BE2C (cell line): ENCODE measurements around the gene VRK3. TPM values are rescaled to one million over a fixed set of nuclear protein-coding genes. Genes with fewer than 3 reads are reported as not detected.
"Not testable (repeated sequence)": the region's sequence is repeated elsewhere in the genome, so short reads cannot be mapped to it uniquely, and the experiment has no call there.

Experiments
- DNase-seq: peaks from one replicate; pipeline ENCODE4 v3.0.0-alpha.2; 2020
- H3K27me3 ChIP-seq: fragments of 250-450 bp; sonication (Bioruptor Pico); 2 replicates; pipeline ENCODE4 v1.5.1; 2020; ENCODE audit warnings: mild to moderate bottlenecking
- H3K36me3 ChIP-seq: fragments of 250-450 bp; sonication (Bioruptor Pico); 2 replicates; pipeline ENCODE4 v1.5.1; 2020; ENCODE audit warnings: mild to moderate bottlenecking
- H3K4me1 ChIP-seq: fragments of 250-450 bp; sonication (Bioruptor Pico); 2 replicates; pipeline ENCODE4 v1.5.1; 2020
- H3K4me3 ChIP-seq: 2 replicates; pipeline ENCODE4 v1.5.1; 2011; ENCODE audit warnings: low read depth, low read length
- H3K9me3 ChIP-seq: fragments of 250-450 bp; sonication (Bioruptor Pico); 2 replicates; pipeline ENCODE4 v1.5.1; 2020
- CTCF ChIP-seq: IDR thresholded peaks from 2 replicates; pipeline ENCODE4 v1.5.1; 2012; ENCODE audit warnings: mild to moderate bottlenecking, low read depth, low read length
- polyA plus RNA-seq: library from polyadenylated mRNA; unstranded; fragments of >200 nt; gene quantifications from one replicate; pipeline ENCODE4 v1.2.1, GENCODE V29; 2012; ENCODE audit warnings: low read depth, missing spikeins; ENCODE audit not compliant: insufficient read length, insufficient read depth

The VRK3 gene
- polyA plus RNA-seq, result 19.7 TPM

- Histone ChIP-seq H3K36me3 (no peaks in the 10 kb centered on the region), H3K27me3 (no peaks in the 10 kb centered on the region), H3K4me3 (peak within 1 kb of the TSS; percentile 97), H3K9me3 (no peaks in the 10 kb centered on the region), H3K4me1 (no peaks in the 10 kb centered on the region)
- no peak for TF ChIP-seq CTCF
- peak; percentile 99 for DNase-seq
Observed at GRCh38 chr19:50025022-50025793, at the start of gene VRK3. Gene VRK3, minus strand, starts transcription at chr19:50025372. Its CDS starts 9,210 bp downstream, at chr19:50016162.

GRCh38 chr19:50068382-50068781 lies 43.2 kb upstream of the VRK3 start:
- not testable (repeated sequence) for H3K4me3 ChIP-seq, DNase-seq, H3K9me3 ChIP-seq, H3K27me3 ChIP-seq, H3K36me3 ChIP-seq, H3K4me1 ChIP-seq

DNA sequence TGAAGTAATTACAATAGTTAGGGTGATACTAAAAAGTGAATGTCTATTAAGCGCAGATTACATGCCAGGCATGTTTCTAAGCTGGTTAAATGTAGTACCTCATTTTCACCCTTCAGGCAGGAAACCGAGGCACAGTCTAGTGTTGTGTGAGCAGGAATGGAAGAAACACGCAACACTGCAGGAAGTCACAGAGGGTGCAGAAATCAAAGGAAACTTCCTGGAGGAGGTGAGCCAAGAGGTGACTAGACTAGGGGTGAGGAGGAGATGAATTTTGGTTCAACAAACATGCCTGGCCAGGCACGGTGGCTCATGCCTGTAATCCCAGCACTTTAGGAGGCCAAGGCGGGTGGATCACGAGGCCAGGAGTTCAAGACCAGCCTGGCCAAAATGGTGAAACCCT lies 42.4 kb upstream of the VRK3 start:
- Histone ChIP-seq H3K4me1 (no peaks in the 10 kb centered on the region), H3K27me3 (no peaks in the 10 kb centered on the region), H3K9me3 (no peaks in the 10 kb centered on the region), H3K4me3 (no peak overlapping the region), H3K36me3 (no peaks in the 10 kb centered on the region)
- no peak for DNase-seq
- TF ChIP-seq CTCF, result no peak

DNA sequence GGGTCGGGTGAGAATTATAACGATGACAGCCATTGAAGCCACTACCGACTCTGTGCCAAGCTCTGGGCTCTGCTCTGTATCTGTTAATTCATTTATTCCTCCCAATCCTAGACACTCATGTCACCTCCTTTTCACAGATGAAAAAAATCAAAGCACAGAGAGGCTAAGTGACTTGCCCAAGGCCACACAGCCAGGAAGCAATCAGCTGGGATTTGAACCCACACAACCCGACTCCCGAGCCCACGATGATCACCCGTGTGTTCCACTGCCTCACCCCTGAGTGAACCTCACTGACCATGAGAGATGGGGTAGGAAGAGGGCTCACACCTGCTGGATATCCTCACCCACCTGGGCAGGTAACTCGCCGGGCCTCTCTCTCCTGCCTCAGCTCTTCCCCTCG lies 40.8 kb upstream of the VRK3 start:
- Histone ChIP-seq H3K36me3 (no peaks in the 10 kb centered on the region), H3K9me3 (no peaks in the 10 kb centered on the region), H3K4me1 (no peaks in the 10 kb centered on the region), H3K27me3 (no peaks in the 10 kb centered on the region), H3K4me3 (no peak overlapping the region)
- DNase-seq, result no peak
- no peak for TF ChIP-seq CTCF

- Histone ChIP-seq H3K9me3 (peaks cover 13% of the 10 kb centered on the region), H3K36me3 (no peaks in the 10 kb centered on the region), H3K4me3 (no peak overlapping the region), H3K27me3 (no peaks in the 10 kb centered on the region), H3K4me1 (no peaks in the 10 kb centered on the region)
- DNase-seq, result no peak
- no peak for TF ChIP-seq CTCF
Observed at GRCh38 chr19:50061650-50062049, 36.5 kb upstream of the VRK3 start.

GRCh38 chr19:50060107-50060506 lies 34.9 kb upstream of the VRK3 start:
- H3K27me3 ChIP-seq, result no peaks in the 10 kb centered on the region
- H3K36me3 ChIP-seq, result no peaks in the 10 kb centered on the region
- H3K4me3 ChIP-seq, result no peak overlapping the region
- no peak for TF ChIP-seq CTCF
- H3K9me3 ChIP-seq, result peaks cover 13% of the 10 kb centered on the region
- H3K4me1 ChIP-seq, result no peaks in the 10 kb centered on the region
- no peak for DNase-seq
